ENCODE data around the gene ALX4.

GRCh38 chr11:44237156-44237555 is 72.8 kb downstream of the ALX4 start:
- TF ChIP-seq ZBTB17 (CRISPR knock-in tag; IDR thresholded peaks at IDR 0.05) (no peak), RBM15 (IDR thresholded peaks at IDR 0.05; ENCODE audit: insufficient read depth, low read length) (no peak), ARNT (IDR thresholded peaks at IDR 0.05) (no peak), E2F5 (CRISPR knock-in tag; IDR thresholded peaks at IDR 0.05) (no peak), KAT2B (IDR thresholded peaks at IDR 0.05; ENCODE audit: low read depth, low read length) (no peak), TAF1 (IDR thresholded peaks at IDR 0.05; ENCODE audit: control insufficient read depth, extremely low read depth, insufficient read depth, low read length, severe bottlenecking) (no peak), RBM14 (IDR thresholded peaks at IDR 0.05; ENCODE audit: borderline replicate concordance, insufficient read depth, low read depth, low read length) (no peak)
- TF ChIP-seq, protein P1, sequence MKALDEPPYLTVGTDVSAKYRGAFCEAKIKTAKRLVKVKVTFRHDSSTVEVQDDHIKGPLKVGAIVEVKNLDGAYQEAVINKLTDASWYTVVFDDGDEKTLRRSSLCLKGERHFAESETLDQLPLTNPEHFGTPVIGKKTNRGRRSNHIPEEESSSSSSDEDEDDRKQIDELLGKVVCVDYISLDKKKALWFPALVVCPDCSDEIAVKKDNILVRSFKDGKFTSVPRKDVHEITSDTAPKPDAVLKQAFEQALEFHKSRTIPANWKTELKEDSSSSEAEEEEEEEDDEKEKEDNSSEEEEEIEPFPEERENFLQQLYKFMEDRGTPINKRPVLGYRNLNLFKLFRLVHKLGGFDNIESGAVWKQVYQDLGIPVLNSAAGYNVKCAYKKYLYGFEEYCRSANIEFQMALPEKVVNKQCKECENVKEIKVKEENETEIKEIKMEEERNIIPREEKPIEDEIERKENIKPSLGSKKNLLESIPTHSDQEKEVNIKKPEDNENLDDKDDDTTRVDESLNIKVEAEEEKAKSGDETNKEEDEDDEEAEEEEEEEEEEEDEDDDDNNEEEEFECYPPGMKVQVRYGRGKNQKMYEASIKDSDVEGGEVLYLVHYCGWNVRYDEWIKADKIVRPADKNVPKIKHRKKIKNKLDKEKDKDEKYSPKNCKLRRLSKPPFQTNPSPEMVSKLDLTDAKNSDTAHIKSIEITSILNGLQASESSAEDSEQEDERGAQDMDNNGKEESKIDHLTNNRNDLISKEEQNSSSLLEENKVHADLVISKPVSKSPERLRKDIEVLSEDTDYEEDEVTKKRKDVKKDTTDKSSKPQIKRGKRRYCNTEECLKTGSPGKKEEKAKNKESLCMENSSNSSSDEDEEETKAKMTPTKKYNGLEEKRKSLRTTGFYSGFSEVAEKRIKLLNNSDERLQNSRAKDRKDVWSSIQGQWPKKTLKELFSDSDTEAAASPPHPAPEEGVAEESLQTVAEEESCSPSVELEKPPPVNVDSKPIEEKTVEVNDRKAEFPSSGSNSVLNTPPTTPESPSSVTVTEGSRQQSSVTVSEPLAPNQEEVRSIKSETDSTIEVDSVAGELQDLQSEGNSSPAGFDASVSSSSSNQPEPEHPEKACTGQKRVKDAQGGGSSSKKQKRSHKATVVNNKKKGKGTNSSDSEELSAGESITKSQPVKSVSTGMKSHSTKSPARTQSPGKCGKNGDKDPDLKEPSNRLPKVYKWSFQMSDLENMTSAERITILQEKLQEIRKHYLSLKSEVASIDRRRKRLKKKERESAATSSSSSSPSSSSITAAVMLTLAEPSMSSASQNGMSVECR (CRISPR knock-in tag; IDR thresholded peaks at IDR 0.05), result no peak
- TF ChIP-seq, protein P2, sequence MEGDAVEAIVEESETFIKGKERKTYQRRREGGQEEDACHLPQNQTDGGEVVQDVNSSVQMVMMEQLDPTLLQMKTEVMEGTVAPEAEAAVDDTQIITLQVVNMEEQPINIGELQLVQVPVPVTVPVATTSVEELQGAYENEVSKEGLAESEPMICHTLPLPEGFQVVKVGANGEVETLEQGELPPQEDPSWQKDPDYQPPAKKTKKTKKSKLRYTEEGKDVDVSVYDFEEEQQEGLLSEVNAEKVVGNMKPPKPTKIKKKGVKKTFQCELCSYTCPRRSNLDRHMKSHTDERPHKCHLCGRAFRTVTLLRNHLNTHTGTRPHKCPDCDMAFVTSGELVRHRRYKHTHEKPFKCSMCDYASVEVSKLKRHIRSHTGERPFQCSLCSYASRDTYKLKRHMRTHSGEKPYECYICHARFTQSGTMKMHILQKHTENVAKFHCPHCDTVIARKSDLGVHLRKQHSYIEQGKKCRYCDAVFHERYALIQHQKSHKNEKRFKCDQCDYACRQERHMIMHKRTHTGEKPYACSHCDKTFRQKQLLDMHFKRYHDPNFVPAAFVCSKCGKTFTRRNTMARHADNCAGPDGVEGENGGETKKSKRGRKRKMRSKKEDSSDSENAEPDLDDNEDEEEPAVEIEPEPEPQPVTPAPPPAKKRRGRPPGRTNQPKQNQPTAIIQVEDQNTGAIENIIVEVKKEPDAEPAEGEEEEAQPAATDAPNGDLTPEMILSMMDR (IDR thresholded peaks at IDR 0.05 in 2 of 3, conservative IDR thresholded peaks at IDR 0.05 in 1 of 3; ENCODE audit: insufficient read depth in 2 of 3, low read depth in 1 of 3, low read length in 3 of 3), result no peak
- TF ChIP-seq, protein P3, sequence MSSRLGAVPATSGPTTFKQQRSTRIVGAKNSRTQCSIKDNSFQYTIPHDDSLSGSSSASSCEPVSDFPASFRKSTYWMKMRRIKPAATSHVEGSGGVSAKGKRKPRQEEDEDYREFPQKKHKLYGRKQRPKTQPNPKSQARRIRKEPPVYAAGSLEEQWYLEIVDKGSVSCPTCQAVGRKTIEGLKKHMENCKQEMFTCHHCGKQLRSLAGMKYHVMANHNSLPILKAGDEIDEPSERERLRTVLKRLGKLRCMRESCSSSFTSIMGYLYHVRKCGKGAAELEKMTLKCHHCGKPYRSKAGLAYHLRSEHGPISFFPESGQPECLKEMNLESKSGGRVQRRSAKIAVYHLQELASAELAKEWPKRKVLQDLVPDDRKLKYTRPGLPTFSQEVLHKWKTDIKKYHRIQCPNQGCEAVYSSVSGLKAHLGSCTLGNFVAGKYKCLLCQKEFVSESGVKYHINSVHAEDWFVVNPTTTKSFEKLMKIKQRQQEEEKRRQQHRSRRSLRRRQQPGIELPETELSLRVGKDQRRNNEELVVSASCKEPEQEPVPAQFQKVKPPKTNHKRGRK (tag; IDR thresholded peaks at IDR 0.05), result no peak
- TF ChIP-seq, protein P4, sequence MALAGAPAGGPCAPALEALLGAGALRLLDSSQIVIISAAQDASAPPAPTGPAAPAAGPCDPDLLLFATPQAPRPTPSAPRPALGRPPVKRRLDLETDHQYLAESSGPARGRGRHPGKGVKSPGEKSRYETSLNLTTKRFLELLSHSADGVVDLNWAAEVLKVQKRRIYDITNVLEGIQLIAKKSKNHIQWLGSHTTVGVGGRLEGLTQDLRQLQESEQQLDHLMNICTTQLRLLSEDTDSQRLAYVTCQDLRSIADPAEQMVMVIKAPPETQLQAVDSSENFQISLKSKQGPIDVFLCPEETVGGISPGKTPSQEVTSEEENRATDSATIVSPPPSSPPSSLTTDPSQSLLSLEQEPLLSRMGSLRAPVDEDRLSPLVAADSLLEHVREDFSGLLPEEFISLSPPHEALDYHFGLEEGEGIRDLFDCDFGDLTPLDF (CRISPR knock-in tag; IDR thresholded peaks at IDR 0.05), result no peak
